Eye (tissue), 1 donor: ENCODE data around the gene CASZ1.

ENCODE experiments used
- DNase-seq: peaks from one replicate; pipeline ENCODE4 v3.0.0-alpha.2; 2015

The CASZ1 gene

DNA sequence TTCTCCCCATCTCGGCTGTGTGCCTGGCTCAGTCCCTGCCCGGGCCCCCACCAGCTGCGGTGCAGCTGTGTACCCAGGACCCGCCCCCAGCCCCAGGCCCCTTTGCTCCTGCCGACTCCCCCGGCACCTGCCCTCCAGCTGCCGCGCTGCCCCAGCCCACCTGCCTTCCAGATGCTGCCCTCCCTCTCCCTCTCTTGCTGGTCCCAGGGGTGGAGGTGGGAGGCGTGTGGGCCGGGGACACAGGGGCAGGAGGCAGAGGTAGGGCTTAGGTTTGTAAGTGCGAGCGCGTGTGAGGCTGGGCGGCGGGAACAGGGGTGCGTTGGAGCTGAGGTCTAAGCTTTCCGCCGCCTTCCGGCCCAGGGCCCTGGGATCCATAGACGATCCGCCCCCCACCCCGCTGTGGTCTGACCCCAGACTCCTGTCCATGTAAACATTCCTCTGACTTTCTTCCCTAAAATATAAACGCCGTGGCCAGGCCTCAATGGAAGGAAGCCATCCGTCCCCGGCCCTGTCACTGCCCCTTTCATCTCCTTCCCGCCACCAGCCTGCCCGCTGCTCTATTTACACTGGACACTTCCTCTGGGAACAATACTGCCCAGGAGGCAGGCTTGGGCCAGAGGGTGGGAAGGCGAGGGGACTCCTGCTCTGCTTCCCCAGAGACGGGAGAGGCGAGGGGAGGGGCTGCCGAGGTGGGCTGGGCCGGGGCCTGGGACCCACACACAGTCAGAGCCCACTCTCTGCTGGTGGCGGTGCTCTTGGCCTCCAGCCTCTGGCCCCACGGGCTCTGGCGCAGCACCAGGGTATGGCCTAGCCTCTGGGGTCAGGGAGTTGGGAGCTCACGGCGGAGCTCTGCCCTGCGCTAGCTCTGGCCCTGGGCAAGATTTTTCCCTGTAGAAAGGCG, 128.3 kb downstream of the CASZ1 start:
- peak; percentile 78 for DNase-seq

DNA sequence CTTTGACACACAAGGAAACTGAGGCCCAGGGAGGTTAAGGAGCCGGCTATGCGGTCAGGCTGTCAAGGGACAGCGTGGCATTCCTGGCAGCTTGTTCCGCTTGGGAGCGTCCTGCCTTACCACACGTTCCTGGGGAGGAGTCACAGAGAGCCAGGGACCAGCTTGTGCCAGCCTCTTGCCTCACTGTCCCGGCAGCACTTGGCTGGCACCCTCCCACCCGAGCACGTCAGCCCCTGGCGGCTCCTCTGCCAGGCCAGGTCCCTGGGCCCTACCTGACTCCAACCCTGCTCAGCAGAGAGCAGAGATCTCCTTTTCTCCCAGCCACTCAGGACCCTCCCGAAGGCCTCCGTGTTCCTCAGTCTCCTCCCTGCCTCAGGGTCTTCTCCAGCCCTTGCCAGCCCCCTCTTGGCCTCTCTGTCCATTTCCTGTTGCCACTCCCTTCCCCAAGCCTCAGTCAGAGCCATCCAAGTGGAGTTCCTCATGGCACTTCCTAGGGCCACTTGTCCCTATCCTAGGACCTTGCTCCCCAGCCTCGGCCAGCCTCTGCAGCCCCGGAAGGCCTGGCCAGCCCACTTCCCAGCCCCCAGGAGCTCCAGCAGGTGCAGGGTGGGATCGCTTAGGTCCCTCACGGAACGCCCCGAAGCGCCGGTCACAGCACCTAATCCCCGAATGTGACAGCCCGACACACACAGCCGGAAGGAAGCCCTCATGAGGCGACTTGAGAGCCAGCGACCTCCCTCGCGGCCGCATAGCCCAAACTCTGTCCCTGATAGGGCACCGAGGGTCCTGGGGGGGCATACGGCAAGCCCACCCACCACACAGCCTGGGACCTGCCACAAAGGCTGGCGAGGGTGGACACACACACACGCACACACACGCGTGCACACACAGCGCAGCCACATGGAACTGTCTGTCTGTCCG, 130.3 kb downstream of the CASZ1 start:
- DNase-seq = peak; percentile 6

DNA sequence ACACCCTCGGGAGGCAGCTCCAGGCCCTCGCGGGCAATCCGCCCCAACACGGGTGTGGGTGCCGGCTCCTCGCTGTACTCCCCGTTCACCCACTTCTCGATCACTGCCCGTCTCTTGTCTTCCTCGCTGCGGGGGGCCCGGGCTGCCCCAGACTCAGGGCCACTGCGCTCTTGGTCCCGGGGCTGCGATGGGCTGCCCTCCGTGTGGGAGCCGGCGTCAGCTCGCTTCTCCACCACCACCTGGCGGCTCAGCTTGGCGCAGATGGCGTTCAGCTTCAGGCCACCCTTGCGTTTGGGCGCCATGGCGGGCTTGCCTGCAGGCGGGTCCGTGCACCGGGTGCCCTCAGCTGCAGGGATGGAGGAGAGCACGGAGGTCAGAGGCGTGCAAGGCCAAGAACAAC, 131.2 kb downstream of the CASZ1 start:
- DNase-seq = no peak

DNA sequence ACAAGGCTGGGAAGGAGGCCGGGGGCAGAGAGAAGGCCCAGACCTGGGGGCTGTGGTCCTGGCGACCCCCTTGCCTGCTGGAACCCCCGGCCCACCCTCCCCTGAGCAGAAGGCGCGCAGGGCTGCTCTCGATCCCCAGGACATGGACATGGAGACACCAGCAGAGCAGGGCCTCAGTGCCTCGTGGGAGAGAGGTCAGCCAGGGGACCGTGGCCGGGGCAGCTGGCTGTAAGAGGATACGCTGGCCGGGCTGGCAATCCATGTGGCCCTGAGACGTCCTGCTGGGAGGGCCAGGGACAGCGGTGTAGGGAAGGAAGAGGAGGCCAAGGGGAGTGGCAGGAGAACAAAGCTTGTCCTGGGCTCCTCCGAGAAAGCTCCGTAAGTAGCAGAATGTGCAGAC, 132.2 kb downstream of the CASZ1 start:
- DNase-seq = peak; percentile 77

DNA sequence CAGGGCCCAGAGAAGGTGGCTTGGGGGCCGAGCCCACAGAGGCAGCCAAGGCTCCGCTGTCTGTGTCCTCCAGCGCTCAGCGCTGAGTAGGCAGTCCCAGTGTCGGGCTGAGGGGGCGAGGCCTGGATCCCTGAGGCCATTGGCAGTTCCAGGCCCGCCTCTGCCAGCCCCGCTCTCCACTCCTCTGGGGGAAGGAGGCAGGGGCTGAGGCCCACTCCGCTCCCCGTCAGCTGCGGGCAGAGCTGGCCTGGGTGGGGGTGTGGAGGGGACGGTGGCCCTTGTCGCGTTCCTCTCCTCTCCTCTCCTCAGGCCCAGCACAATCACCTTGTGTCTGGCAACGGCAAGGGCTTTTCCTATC, 132.8 kb downstream of the CASZ1 start:
- DNase-seq = peak; percentile 91

DNA sequence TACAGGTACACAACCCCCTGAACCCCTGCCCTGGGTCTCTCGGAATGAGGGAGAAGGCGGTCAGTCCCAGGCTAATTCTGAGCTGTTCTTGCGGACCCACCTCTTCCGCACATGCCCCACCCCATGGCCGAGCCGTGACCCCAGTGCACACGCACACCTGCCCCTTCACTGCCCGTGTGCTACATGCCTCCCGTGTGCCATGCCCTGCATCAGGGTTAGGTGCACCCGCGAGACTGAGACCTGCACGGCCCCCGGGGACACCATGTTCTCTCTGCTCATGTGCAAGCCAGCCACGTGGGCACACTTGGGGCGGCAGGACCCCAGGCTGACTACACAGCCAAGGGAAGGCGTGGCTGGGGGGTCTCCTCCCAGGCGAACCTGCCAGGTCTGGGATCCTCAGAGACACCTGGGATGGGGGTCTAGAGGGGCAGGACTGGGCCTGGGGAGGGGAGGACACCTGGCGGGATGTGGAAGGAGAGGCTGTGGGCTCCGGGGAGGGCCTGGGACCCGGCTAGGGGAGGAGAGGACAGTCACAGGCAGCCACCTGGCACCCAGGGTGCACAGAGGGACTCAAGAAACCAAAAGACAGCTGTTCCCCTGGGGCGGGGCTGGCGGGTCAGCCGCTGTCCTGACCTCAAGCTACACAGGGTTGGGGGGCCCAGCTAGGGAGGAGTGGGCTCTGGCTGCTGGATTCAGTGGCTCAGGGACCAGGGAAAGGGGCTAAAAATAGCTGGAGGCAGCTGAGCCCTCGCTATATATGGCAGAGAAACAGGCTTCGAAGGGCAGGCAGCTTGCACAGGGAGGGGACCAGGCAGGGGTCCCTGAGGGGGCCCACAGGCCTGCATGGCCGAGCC, 133.4 kb downstream of the CASZ1 start:
- no peak for DNase-seq

DNA sequence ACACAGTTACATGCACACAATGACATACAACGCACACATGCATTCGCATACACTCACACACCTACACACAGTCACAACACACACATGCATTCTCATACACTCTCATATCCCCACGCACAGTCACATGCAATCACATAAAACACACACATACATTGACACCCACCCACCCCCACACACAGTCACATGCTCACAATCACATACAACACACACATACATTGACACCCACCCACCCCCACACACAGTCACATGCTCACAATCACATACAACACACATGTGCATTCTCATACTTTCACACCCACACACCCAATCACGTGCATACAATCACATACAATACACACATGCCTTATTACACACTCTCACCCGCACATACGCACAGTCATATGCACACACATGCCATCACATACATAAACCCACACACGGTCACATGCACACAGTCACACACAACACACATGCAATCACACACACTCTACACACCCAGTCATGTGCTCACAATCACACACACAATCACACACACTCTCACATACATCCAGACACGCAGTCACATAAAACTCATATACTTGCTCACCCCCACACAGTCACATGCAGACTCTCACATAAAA, 134.3 kb downstream of the CASZ1 start:
- DNase-seq = no peak

DNA sequence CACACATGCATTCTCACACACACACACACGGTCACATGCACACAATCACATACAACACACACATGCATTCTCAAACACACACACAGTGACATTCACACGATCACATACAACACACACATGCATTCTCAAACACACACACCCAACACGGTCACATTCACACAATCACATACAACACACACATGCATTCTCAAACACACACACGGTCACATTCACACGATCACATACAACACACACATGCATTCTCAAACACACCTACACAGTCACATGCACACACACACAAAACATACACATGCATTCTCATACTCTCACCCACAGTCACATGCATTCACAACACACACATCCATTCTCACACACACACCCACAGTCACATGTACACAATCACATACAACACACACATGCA, 135.0 kb downstream of the CASZ1 start:
- DNase-seq = no peak

DNA sequence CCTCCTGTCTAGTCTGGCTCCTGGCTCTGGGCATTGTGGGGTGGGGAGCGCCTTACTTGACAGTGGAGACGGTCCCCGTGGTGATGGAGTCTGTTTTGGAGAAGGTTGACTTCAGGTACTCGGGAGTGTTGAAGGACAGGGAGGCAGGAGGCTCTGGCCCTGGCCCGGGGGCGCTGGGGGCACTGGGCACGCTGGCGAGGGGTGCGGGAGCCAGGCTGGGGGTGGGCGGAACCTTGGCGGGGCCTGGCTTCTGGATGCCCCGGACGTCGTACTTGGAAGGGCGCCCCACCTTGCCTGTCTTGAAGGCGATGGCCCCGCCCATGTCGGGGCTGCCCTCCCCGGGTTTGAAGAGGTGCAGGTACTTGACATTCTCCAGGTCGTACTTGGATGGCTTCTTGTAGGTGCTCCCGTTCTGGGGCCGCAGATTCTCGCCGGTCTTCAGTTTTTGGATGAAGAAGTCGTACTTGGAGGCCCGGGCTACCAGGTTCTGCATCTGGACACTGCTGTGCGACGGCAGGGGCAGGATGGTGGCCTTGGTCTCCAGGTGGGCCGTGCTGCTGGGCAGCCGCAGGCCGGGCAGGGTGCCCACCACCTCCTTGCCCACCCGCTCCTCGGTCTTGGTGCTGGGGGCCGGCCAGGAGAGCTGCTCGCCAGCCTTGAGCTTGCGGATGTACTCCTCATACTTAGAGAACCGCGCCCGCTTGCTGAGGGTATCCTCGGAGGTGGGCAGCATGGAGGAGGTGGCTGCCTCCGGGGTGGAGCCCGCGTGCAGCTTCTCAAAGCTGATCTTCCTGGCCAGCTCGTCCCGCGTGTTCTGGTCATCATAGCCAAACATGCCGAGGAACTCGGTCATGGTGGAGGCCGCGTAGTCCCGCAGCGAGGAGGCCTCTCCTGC, 136.6 kb downstream of the CASZ1 start:
- DNase-seq = no peak

DNA sequence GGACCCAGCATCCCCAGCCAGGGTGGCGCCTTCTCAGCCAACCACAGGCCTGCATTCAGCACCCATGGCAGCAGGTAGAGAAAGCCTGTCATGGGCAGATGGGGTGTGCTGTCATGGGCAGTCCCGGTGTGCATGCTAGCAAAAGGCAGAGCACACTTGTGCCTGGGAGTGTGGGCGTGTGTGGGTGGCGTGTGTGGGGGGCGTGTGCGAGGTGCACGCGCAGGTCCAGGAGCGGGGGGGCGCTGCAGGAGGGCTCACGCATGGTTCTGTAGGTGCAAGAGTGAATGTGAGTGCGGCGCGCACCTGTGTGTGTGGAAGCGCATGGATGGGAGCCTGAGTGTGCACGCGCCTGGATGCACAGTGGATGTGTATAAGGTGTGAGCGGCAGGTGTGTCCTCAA, 137.2 kb downstream of the CASZ1 start:
- DNase-seq = no peak

DNA sequence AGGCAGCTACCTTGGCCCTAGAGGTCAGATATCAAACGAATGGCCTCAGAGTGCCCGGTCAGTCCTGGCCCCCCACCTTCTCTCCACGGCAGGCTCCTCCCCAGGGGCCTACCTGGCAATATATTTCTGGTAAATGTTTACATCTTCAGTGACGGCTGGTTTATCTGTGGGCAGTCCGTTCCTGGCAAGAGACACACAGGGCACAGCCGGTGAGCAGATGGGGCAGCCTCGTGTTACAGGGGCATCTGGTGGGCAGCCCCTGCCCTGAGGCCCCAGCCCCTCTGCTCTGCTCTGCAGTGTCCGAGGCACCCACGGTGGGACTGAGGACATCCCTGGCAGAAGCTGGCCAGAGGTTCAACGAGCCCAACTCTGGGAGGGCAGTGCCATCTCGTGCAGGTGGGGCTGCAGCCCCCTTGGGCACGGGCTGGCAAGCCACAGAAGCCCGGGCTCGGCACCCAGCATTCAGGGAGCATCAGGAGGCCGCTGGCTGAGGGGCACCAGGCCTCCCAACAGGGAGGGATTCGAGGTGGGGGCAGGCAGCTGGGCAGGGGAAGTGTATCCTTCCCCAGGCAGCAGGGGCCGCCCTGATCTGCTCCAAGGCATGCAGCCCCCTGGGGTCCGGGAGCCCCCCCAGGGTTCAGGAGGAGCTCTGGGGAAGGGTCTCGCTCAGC, 137.9 kb downstream of the CASZ1 start:
- no peak for DNase-seq

DNA sequence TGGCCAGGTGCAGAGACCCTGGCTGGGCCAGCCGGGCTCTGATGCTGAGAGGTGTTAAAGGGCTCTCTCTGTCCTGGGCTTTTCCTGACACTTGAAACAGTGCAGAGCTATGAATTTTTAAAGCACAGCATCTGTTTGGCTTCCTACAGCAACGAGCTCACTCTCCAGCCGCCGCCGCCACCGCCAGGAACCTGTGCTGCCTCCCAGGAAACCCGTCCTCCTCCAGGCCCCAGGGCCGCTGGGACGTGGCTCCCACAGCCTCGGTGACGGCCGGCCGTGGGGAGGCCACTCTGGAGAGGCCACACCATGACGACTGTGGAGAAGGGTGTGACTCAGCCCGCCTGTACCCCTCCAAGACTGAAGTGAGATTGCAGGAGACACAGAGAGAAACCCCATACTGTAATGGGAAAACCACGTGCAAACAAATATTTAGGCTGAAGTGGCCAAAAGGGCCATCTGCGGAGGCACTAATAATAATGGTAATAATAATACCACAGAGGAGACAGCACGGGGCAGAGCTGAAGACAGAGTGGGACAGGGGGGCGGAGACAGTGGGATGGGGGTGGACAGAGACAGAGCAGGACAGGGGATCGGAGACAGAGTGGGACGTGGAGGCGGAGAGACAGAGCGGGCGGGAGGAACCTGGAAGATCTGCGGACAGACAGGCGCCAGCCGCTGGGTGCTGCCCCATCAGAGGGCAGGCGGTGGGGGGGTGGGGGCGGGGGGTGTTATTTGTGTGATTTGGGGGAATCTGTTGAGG, 139.2 kb downstream of the CASZ1 start:
- peak; percentile 41 for DNase-seq

DNA sequence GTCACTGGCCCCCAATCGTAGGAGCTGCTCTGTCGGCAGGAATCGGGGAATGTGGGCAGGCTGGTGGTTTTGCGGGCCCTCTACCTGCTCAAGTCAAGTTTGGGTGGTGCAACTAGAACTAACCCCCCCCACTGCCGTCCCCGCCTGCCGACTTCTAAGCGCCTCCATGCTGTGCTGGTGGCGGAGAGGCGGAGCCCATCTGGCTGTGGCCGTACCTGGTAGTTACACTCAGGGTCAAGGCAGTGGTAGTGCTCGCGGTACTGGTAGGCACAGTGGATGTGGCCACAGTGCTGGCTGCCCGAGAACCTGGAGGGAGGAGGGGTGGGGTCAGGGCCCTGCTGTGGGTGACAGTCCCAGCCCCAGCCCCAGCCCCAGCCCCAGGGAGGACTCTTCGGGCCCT, 140.0 kb downstream of the CASZ1 start:
- no peak for DNase-seq

DNA sequence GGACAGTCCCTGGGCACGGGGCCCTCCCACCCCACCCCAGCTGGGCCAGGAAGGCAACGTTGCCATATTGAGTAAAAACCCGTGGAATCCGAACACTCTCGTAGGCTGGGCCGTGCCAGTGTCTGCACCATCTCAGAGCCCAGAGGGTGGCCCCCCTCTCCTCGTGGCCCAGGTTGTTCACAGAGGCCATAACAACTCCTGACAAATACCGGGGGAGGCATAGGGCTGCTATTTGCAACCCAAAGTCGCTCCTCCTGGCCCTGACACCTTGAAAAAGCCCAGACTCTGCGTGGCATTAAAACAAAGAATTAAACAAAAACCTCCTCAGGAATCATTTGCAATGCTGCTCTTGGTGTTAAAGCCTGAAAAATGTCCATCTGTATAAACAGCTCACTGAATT, 141.4 kb downstream of the CASZ1 start:
- no peak for DNase-seq

DNA sequence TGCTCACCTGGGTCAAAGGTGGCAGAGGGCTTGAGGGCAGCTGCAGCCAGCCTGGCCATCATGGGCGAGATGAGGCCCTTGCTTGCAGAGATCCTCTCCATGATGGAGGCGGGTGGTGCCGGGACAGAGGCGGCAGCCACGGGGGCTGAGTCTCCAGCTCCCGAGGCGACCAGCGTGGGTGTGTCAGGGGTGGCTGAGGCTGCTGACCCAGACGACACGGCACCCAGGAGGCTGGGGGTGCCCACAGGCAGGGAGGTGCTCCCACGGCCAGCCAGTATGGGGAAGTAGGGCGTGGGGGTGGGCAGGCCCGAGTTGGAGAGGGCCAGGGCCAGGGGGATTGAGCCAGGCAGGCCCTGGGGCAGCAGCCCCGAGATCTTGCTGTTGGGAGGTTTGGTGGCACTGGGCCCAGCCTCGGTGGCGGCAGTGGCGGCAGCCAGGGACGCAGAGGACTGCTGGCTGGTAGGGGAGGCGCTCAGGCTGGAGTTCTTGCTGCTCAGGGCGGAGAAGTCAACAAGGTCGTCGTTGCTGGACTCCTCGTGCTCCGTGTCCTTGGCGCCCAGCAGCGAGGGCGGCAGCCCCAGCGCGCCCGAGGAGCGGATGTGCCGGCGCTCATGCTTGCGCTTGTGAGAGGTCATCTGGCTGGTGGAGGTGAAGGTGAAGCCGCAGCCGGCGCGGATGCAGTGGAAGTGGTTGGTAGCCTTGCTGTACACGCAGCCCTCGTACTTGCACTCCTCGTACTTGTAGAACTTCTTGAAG, 142.9 kb downstream of the CASZ1 start:
- DNase-seq = no peak

DNA sequence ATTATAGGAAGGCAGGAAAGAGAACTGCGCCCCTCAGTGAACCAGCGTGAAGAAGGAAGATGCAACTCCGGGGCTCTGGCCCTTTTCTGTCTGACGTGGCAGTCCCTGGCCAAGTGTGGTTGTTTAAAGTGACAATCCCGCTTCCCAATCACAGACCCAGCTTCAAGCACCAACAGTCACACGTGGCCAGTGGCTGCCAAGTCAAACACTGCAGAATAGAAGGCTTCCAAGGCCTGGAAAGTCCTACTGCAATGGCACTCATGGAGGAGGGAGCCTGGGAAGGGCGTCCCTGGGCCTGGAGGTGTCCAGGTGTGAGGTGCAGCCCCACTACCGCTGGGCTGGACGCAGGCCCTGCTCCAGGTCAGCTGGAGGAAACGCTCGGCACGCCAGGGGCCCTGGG, 143.8 kb downstream of the CASZ1 start:
- no peak for DNase-seq

DNA sequence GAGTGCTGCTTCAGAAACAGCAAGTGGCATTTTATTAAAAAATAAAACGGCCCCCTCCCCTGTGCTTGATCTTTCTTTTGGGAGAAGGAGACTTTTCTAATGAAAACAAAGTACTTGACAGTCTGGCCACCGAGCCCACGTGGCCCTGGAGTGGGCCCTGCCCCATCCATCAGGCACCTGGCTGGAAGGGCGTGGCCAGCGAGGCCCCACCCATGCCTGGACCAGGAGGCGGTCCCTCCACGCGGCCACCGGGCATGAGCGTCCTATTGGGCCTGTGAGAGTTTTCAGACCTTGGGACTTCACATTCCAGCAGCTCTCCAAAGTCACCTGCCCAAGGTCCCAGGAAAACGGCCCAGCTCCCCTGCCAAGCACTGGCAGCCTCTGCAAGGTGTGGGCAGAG, 144.7 kb downstream of the CASZ1 start:
- DNase-seq = no peak

DNA sequence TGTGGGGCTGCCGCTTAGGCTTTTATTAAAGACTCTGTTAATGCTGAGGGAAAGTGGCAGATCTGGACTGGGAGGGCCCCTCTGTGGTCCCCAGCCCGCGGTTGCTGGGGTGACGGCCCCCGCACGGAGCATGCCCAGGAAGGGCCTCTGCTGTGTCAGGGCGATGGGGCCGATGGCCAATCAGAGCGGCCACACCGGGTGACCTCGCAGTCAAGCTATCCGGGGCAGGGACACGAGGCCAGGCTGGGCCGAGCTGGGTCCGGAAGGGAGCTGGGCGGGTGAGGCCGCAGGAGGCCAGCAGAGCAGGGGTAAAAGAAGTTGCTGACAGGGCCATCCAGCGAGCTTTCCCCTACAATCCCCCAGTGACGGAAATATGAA, 145.1 kb downstream of the CASZ1 start:
- DNase-seq = peak; percentile 92
